ENCODE data around the gene CACNA2D3. TPM values are rescaled to one million over a fixed set of nuclear protein-coding genes. Genes with fewer than 3 reads are reported as not detected.

Gene CACNA2D3
- polyA plus RNA-seq, 2 of the 4 experiments (the other 2 are of a cell fraction) = 0.04 to 0.05 TPM

DNA sequence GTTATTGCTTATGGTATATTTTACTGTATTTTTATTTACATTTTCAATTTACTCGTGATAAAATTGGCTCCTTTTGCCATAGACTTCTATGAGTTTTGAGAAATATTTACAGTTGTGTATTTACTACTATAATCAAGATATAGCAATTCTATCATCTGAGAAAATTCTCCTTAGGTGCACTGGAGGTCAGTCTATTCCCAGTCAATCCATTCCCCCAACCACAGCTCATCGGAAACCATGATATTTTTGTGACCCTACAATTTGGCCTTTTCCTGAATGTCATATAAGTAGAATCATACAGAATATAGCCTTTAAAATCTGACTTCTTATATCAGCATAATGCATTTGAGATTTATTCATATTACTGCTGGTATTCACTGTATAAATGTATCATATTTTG is 920.2 kb downstream of the CACNA2D3 start:
- no peak overlapping the region for H3K27ac ChIP-seq
- H3K4me1 ChIP-seq = no peaks in the 10 kb centered on the region
- TF ChIP-seq RFX5 (IDR thresholded peaks at IDR 0.05) = no peak
- no peak for TF ChIP-seq CEBPB (IDR thresholded peaks at IDR 0.05)
- TF ChIP-seq CBX2 (IDR thresholded peaks at IDR 0.05; ENCODE audit: borderline replicate concordance, low read depth) = no peak
- TF ChIP-seq TP53 (CRISPR knock-in tag; IDR thresholded peaks at IDR 0.05) = no peak
- TF ChIP-seq KDM5A (IDR thresholded peaks at IDR 0.05) = no peak
- no peak for TF ChIP-seq HEYL (CRISPR knock-in tag; IDR thresholded peaks at IDR 0.05)
- TF ChIP-seq HOXA7 (CRISPR knock-in tag; IDR thresholded peaks at IDR 0.05) = no peak
- no peak for TF ChIP-seq ESRRA (IDR thresholded peaks at IDR 0.05; ENCODE audit: borderline replicate concordance, low read length)
- TF ChIP-seq, protein P1, sequence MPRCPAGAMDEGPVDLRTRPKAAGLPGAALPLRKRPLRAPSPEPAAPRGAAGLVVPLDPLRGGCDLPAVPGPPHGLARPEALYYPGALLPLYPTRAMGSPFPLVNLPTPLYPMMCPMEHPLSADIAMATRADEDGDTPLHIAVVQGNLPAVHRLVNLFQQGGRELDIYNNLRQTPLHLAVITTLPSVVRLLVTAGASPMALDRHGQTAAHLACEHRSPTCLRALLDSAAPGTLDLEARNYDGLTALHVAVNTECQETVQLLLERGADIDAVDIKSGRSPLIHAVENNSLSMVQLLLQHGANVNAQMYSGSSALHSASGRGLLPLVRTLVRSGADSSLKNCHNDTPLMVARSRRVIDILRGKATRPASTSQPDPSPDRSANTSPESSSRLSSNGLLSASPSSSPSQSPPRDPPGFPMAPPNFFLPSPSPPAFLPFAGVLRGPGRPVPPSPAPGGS (IDR thresholded peaks at IDR 0.05) = no peak
- no peak for TF ChIP-seq GATA3 (IDR thresholded peaks at IDR 0.05; ENCODE audit: borderline replicate concordance)
- TF ChIP-seq POLR2AphosphoS2 (conservative IDR thresholded peaks at IDR 0.05; ENCODE audit: low read length) = no peak
- TF ChIP-seq ZSCAN20 (CRISPR knock-in tag; IDR thresholded peaks at IDR 0.05) = no peak
- TF ChIP-seq RARB (CRISPR knock-in tag; IDR thresholded peaks at IDR 0.05) = no peak
- TF ChIP-seq, protein P2, sequence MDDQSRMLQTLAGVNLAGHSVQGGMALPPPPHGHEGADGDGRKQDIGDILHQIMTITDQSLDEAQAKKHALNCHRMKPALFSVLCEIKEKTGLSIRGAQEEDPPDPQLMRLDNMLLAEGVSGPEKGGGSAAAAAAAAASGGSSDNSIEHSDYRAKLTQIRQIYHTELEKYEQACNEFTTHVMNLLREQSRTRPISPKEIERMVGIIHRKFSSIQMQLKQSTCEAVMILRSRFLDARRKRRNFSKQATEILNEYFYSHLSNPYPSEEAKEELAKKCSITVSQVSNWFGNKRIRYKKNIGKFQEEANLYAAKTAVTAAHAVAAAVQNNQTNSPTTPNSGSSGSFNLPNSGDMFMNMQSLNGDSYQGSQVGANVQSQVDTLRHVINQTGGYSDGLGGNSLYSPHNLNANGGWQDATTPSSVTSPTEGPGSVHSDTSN (IDR thresholded peaks at IDR 0.05) = no peak
- TF ChIP-seq BHLHE40 (IDR thresholded peaks at IDR 0.05; ENCODE audit: low read depth, low read length) = no peak
- TF ChIP-seq, protein P3, sequence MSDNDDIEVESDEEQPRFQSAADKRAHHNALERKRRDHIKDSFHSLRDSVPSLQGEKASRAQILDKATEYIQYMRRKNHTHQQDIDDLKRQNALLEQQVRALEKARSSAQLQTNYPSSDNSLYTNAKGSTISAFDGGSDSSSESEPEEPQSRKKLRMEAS (IDR thresholded peaks at IDR 0.05) = no peak
- TF ChIP-seq MAZ (IDR thresholded peaks at IDR 0.05; ENCODE audit: borderline replicate concordance, low read depth, low read length) = no peak
- TF ChIP-seq JUN (IDR thresholded peaks at IDR 0.05) = no peak
- no peaks in the 10 kb centered on the region for H3K9me3 ChIP-seq
- POLR2A ChIA-PET = no interaction called here
- CTCF ChIA-PET = no interaction called here
- no peak for ATAC-seq
- no peak overlapping the region for H3K4me3 ChIP-seq
- DNase-seq (ENCODE audit: low read depth in 1 of 2, low spot score in 1 of 2) = no peak
- H3K4me2 ChIP-seq = no peak overlapping the region
- no peak for FAIRE-seq
- WGBS (ENCODE audit: missing lambda C conversion rate) = 0% methylated on average over 2 of the region's 2 CpGs

DNA sequence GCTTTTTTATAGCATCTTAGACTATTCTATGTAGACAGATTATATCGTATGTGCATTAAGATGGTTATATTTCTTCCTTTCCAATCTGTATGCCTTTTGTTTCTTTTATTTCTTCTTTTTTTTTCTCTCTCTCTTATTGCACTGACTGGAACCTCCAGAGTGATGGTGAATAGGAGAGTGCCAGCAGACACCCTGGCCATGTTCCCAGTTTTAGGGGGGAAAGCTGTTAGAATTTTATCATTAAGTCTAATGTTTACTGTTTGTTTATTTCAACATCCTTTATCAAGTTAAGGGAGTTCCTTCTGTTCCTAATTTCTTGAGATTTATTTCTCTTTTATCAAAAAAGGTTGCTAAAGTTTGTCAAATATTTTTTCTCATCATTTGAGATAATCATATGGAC is 922.1 kb downstream of the CACNA2D3 start:
- Histone ChIP-seq H3K4me2 (no peak overlapping the region), H3K4me1 (no peaks in the 10 kb centered on the region), H3K9me3 (no peaks in the 10 kb centered on the region), H3K27ac (no peak overlapping the region), H3K4me3 (no peak overlapping the region)
- DNase-seq (ENCODE audit: low read depth in 1 of 2, low spot score in 1 of 2) (no peak), ATAC-seq (no peak), FAIRE-seq (no peak)
- 21% methylated on average over 1 of the region's 1 CpG for WGBS (ENCODE audit: missing lambda C conversion rate)
- TF ChIP-seq HEYL (CRISPR knock-in tag; IDR thresholded peaks at IDR 0.05) (no peak), JUN (IDR thresholded peaks at IDR 0.05) (no peak), ZC3H11A (IDR thresholded peaks at IDR 0.05) (no peak), HOXB5 (CRISPR knock-in tag; IDR thresholded peaks at IDR 0.05) (no peak), EHMT2 (IDR thresholded peaks at IDR 0.05; ENCODE audit: low read depth) (no peak), KDM5A (IDR thresholded peaks at IDR 0.05) (no peak), POLR2A (IDR thresholded peaks at IDR 0.05; ENCODE audit: low read length) (no peak)
- TF ChIP-seq, protein P4, sequence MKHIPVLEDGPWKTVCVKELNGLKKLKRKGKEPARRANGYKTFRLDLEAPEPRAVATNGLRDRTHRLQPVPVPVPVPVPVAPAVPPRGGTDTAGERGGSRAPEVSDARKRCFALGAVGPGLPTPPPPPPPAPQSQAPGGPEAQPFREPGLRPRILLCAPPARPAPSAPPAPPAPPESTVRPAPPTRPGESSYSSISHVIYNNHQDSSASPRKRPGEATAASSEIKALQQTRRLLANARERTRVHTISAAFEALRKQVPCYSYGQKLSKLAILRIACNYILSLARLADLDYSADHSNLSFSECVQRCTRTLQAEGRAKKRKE (CRISPR knock-in tag; IDR thresholded peaks at IDR 0.05; ENCODE audit: low read depth) = no peak
- TF ChIP-seq, protein P1 (IDR thresholded peaks at IDR 0.05) = no peak
- TF ChIP-seq, protein P2 (IDR thresholded peaks at IDR 0.05) = no peak
- CTCF ChIA-PET = no interaction called here
- POLR2A ChIA-PET = no interaction called here

Measured in A549 (cell line).